ENCODE measurements around the gene ETNK2.
"Not testable (repeated sequence)": the region's sequence is repeated elsewhere in the genome, so short reads cannot be mapped to it uniquely, and the experiment has no call there.

ETNK2 gene

GRCh38 chr1:204121840-204122555, 29.8 kb downstream of the ETNK2 start:
- DNase-seq = no peak

GRCh38 chr1:204116539-204116938, 35.3 kb downstream of the ETNK2 start:
- no peak for DNase-seq

- no peak for DNase-seq
These were observed 36.7 kb downstream of the ETNK2 start for GRCh38 chr1:204115116-204115515.

- no peak for DNase-seq
These were observed 37.2 kb downstream of the ETNK2 start for GRCh38 chr1:204114606-204115005.

GRCh38 chr1:204113896-204114295, 37.9 kb downstream of the ETNK2 start:
- no peak for DNase-seq

- no peak for DNase-seq
These were observed 38.7 kb downstream of the ETNK2 start for GRCh38 chr1:204112876-204113730.

GRCh38 chr1:204110894-204111633, 40.8 kb downstream of the ETNK2 start:
- no peak for DNase-seq

GRCh38 chr1:204108312-204109141, 43.3 kb downstream of the ETNK2 start:
- peak; percentile 91 for DNase-seq

- no peak for DNase-seq
These were observed 44.0 kb downstream of the ETNK2 start for GRCh38 chr1:204107892-204108291.

- DNase-seq = peak; percentile 7
These were observed 45.0 kb downstream of the ETNK2 start for GRCh38 chr1:204106825-204107224.

GRCh38 chr1:204105131-204105515, 46.7 kb downstream of the ETNK2 start:
- DNase-seq = no peak

GRCh38 chr1:204104331-204105130, 47.3 kb downstream of the ETNK2 start:
- no peak for DNase-seq

GRCh38 chr1:204103431-204103741, 48.5 kb downstream of the ETNK2 start:
- DNase-seq = no peak

GRCh38 chr1:204102739-204103430, 49.0 kb downstream of the ETNK2 start:
- DNase-seq = no peak

- DNase-seq = no peak
These were observed 49.7 kb downstream of the ETNK2 start for GRCh38 chr1:204102029-204102611.

- DNase-seq = not testable (repeated sequence)
These were observed 52.1 kb downstream of the ETNK2 start for GRCh38 chr1:204099754-204100153.

GRCh38 chr1:204098683-204099082, 53.2 kb downstream of the ETNK2 start:
- DNase-seq = no peak

- DNase-seq = no peak
These were observed 54.9 kb downstream of the ETNK2 start for GRCh38 chr1:204096931-204097330.

- DNase-seq = peak; percentile 76
These were observed 56.8 kb downstream of the ETNK2 start for GRCh38 chr1:204094856-204095634.

GRCh38 chr1:204094313-204094729, 57.5 kb downstream of the ETNK2 start:
- DNase-seq = peak; percentile 69
